GM19452 (cell line): ENCODE measurements around the gene TUBB3.
"Not testable (repeated sequence)": the region's sequence is repeated elsewhere in the genome, so short reads cannot be mapped to it uniquely, and the experiment has no call there.

Experiments used
- ATAC-seq: cut with Tn5 transposase; IDR thresholded peaks from one replicate; pipeline ENCODE4 v1.9.1; 2021; ENCODE audit not compliant: unreplicated experiment

TUBB3 gene

GRCh38 chr16:89917773-89918452, 5.2 kb upstream of the TUBB3 start:
- ATAC-seq = no peak

DNA sequence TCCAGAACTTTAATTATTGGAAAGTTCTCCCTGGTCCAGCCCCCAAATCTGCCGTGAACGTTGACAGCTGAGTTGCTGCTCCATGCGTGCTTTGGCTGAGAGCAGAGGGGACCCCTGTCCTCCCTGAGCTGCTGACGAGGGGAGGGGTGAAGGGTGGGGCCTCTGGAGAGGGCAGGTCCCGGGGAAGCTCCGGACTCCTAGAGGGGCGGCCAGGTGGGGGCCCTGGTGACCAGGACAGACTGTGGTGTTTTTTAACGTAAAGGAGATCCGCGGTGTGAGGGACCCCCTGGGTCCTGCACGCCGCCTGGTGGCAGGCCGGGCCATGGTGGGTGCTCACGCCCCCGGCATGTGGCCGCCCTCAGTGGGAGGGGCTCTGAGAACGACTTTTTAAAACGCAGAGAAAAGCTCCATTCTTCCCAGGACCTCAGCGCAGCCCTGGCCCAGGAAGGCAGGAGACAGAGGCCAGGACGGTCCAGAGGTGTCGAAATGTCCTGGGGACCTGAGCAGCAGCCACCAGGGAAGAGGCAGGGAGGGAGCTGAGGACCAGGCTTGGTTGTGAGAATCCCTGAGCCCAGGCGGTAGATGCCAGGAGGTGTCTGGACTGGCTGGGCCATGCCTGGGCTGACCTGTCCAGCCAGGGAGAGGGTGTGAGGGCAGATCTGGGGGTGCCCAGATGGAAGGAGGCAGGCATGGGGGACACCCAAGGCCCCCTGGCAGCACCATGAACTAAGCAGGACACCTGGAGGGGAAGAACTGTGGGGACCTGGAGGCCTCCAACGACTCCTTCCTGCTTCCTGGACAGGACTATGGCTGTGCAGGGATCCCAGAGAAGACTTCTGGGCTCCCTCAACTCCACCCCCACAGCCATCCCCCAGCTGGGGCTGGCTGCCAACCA, 4.4 kb upstream of the TUBB3 start, which contains the start of gene MC1R:
Gene MC1R, plus strand, starts transcription at position 410 of the 895 bp plus-strand sequence. Its CDS starts 397 bp downstream, at position 807.
- no peak for ATAC-seq

DNA sequence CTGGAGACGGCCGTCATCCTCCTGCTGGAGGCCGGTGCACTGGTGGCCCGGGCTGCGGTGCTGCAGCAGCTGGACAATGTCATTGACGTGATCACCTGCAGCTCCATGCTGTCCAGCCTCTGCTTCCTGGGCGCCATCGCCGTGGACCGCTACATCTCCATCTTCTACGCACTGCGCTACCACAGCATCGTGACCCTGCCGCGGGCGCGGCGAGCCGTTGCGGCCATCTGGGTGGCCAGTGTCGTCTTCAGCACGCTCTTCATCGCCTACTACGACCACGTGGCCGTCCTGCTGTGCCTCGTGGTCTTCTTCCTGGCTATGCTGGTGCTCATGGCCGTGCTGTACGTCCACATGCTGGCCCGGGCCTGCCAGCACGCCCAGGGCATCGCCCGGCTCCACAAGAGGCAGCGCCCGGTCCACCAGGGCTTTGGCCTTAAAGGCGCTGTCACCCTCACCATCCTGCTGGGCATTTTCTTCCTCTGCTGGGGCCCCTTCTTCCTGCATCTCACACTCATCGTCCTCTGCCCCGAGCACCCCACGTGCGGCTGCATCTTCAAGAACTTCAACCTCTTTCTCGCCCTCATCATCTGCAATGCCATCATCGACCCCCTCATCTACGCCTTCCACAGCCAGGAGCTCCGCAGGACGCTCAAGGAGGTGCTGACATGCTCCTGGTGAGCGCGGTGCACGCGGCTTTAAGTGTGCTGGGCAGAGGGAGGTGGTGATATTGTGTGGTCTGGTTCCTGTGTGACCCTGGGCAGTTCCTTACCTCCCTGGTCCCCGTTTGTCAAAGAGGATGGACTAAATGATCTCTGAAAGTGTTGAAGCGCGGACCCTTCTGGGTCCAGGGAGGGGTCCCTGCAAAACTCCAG, 3.4 kb upstream of the TUBB3 start:
- no peak for ATAC-seq

- no peak for ATAC-seq
These were observed 2.4 kb upstream of the TUBB3 start for GRCh38 chr16:89920723-89921122.

GRCh38 chr16:89921131-89921701, 1.9 kb upstream of the TUBB3 start:
- no peak for ATAC-seq

DNA sequence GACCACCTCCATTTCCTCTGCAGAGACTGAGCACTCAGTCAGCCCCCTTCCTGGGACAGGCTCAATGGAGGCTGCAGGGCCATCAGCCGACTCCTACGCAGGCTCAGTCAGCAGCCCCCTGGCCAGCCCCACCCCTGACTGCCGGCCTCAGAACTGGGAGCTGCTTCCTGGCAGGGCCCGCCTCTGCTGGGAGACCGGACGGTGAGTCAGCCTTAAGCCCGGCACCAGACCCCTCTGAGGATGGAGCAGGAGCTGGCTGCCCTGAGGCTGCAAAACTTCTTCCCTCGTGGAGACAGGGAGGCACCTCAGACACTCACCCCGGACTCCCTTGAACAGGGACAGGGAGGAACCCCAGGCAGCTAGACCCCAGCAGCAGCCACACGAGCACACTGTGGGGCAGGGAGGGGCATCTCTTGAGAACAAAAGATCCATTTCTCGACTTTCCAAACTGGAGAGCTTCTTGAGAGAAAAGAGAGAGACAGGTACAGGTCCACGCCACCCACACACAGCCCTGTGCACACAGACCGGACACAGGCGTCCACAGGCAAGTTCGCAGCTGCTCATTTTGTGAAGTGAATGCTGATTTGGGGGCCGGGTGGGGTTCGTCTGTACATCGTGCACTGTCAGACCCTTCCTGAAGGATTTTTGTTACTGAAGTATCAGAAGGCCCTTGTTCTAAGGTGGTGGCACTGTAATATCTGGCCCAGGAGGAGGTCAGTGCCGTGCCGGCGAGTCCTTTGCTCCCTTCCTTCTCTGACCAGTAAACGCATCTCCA, 1.3 kb upstream of the TUBB3 start:
- no peak for ATAC-seq

- ATAC-seq = no peak
These were observed 662 bp upstream of the TUBB3 start for GRCh38 chr16:89922477-89922883.

DNA sequence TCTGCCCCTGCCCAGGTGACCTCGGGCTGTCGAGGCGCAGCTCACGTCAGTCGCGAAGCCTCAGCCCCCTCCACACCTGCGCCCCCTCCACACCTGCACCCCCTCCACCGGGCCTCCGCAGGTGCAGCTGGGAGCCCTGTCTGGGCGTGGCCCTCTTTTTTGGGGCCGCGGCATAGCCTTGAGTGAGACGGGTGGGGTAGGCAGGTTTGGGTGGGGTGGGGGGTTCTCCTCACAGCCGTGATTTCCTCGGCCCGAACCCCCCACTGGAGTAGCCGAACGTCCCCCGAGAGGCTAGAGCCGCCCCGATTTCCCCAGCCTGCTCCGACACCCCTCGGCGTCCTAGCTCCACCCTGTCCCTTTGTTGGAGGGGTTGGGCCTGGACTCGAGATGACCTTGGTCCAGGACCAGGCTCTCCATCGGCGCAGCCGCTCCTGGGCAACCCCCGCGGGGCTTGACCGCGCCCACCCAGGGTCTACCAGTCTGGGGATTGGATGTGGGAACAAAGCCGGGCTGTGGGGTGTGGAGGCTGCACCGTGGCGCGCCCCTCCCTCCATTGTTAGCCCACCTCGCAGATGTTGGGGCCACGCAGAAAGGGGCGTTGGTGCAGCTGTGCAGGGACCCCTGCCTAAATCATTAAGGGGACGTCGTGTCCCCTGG, 626 bp downstream of the TUBB3 start:
- ATAC-seq = no peak

- no peak for ATAC-seq
These were observed 1.3 kb downstream of the TUBB3 start for GRCh38 chr16:89924297-89924924.

DNA sequence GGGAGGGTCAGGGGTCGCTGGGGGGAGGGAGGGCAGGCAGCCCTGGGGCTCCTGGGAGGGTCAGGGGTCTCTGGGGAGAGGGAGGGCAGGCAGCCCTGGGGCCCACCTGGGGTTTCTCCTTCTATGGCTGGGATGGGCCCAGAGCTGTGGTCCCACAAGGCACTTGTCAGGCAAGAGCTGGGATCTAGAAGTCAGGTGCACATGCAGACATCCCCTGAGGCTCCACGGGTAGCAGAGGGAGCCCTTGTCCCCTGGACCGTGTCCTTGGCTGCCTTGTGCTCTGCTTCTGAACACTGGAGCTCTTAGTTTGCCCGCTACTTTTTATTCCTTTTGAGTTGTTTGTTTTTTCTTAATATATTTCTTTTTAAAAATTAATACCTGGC, 1.8 kb downstream of the TUBB3 start:
- no peak for ATAC-seq

GRCh38 chr16:89925596-89926079, 2.5 kb downstream of the TUBB3 start:
- ATAC-seq = no peak

DNA sequence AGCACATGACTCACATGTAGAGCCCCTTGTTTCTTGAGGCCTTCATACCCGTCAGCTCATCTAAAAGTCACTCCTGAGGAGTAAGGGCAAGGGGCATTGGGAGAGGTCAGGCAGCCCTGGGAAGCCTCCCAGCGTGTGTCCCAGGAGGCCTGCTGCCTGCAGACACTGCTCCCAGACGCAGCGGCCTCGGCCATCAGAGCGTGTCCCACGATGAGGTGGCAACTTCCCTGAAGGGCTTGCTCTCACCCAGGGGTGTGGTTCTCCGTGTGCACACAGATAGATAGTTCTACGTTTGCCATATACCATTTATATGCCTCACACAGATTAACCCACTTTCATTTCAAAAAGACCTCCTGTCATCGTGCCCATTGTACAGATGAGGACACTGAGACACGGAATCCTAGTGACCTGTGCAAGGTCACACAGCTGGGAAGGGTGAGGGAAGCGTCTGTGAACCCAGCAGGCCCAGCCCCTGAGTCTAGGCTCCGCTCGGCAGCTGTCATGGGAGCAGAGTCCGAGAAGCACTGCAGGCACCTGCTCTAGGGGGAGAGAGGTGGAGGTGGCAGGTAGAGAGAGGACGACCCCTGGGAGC, 8.3 kb downstream of the TUBB3 start:
- ATAC-seq = no peak

GRCh38 chr16:89931964-89932363, 8.8 kb downstream of the TUBB3 start:
- no peak for ATAC-seq

GRCh38 chr16:89934019-89934418, 10.9 kb downstream of the TUBB3 start:
- not testable (repeated sequence) for ATAC-seq

DNA sequence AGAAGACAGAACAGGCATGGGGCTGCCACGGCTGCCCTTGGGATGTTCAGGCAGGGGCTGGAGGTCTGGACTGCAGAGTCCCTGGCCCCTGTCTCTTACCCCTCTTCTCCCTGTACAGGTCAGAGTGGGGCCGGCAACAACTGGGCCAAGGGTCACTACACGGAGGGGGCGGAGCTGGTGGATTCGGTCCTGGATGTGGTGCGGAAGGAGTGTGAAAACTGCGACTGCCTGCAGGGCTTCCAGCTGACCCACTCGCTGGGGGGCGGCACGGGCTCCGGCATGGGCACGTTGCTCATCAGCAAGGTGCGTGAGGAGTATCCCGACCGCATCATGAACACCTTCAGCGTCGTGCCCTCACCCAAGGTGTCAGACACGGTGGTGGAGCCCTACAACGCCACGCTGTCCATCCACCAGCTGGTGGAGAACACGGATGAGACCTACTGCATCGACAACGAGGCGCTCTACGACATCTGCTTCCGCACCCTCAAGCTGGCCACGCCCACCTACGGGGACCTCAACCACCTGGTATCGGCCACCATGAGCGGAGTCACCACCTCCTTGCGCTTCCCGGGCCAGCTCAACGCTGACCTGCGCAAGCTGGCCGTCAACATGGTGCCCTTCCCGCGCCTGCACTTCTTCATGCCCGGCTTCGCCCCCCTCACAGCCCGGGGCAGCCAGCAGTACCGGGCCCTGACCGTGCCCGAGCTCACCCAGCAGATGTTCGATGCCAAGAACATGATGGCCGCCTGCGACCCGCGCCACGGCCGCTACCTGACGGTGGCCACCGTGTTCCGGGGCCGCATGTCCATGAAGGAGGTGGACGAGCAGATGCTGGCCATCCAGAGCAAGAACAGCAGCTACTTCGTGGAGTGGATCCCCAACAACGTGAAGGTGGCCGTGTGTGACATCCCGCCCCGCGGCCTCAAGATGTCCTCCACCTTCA, 11.7 kb downstream of the TUBB3 start:
- no peak for ATAC-seq

GRCh38 chr16:89935620-89936019, 12.5 kb downstream of the TUBB3 start:
- ATAC-seq = not testable (repeated sequence)

DNA sequence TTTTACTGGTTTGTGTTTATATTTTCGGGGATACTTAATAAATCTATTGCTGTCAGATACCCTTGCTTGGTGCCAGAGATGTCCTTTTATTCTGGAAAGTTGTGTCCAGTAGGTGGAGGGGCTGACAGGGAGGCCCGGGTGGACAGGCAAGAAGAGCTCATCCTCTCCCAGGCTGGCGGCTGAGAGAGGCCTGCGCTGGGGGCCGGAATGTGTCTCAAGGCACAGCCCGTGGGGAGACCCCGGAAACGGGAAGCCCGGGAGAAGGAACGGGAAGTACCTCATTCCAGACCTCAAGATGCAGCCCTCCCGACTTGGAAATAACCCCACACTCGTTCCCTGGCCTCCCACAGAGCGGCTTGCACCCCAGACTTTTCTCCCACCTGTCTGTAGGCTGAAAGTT, 12.9 kb downstream of the TUBB3 start:
- ATAC-seq = no peak

- ATAC-seq = no peak
These were observed 13.4 kb downstream of the TUBB3 start for GRCh38 chr16:89936508-89936907.
